Choroid plexus epithelial cell (primary cell): ENCODE results near the gene DCTN4.

ENCODE experiments used
- DNase-seq: peaks from one replicate; pipeline ENCODE4 v3.0.0-alpha.2; 2010; ENCODE audit warnings: low read depth
- H3K4me3 ChIP-seq: 2 replicates; pipeline ENCODE4 v1.5.1; 2011; ENCODE audit warnings: low read depth, mild to moderate bottlenecking, control low read depth, low read length, moderate library complexity
- CTCF ChIP-seq: conservative IDR thresholded peaks from 2 replicates; pipeline ENCODE4 v1.5.1; 2011; ENCODE audit warnings: low read depth, mild to moderate bottlenecking, control low read depth, inconsistent platforms, low read length, moderate library complexity

DCTN4 gene

GRCh38 chr5:150778088-150778516 lies 19.3 kb upstream of the DCTN4 start:
- peak; percentile 42 for DNase-seq
- TF ChIP-seq CTCF: no peak
- peak overlapping the region; percentile 89 for H3K4me3 ChIP-seq

GRCh38 chr5:150777685-150778084 lies 18.9 kb upstream of the DCTN4 start:
- DNase-seq: no peak
- H3K4me3 ChIP-seq: peak overlapping the region; percentile 89
- TF ChIP-seq CTCF: no peak

GRCh38 chr5:150774145-150774544 lies 15.3 kb upstream of the DCTN4 start:
- no peak for TF ChIP-seq CTCF
- no peak overlapping the region for H3K4me3 ChIP-seq
- peak; percentile 71 for DNase-seq

- DNase-seq: no peak
- TF ChIP-seq CTCF: no peak
- no peak overlapping the region for H3K4me3 ChIP-seq
These were observed 12.4 kb upstream of the DCTN4 start for GRCh38 chr5:150771034-150771795.

GRCh38 chr5:150766251-150766650 lies 7.4 kb upstream of the DCTN4 start:
- H3K4me3 ChIP-seq: no peak overlapping the region
- DNase-seq: no peak

GRCh38 chr5:150765799-150766169 lies 7.0 kb upstream of the DCTN4 start:
- no peak for DNase-seq
- TF ChIP-seq CTCF: no peak
- no peak overlapping the region for H3K4me3 ChIP-seq

More at GRCh38 chr5:150766251-150766650, 7.4 kb upstream of the DCTN4 start:
- no peak for TF ChIP-seq CTCF
